GM03348 (cell line): ENCODE results near the gene GPC3.
A peak's percentile ranks its signal among the peaks of the same experiment; 100 is the strongest.

Experiments
- DNase-seq: peaks from one replicate; pipeline ENCODE4 v3.0.0; 2012; ENCODE audit warnings: low spot score

Gene GPC3

GRCh38 chrX:133884430-133885394 is 100.7 kb downstream of the GPC3 start:
- no peak for DNase-seq

GRCh38 chrX:133881893-133882292 is 103.5 kb downstream of the GPC3 start:
- no peak for DNase-seq

DNA sequence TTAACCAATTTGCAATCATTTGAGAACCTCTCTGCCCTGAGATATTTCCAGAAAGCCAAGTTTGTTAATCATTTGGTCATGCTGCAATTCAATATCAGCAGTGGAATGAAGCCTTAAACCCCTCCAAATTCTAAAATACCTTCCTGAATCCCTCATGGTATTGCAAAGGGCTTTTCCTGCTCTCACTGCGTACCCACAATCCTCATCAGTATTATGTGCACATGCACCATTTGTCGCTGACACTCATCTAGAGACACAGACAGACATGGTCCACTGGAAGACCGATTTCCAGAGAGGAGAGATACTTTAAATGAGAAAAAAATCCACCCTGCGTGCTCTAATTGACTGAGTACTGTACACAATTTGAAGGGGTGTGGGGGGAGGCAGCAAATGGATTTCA is 104.4 kb downstream of the GPC3 start:
- no peak for DNase-seq

- no peak for DNase-seq
These were observed 105.4 kb downstream of the GPC3 start for GRCh38 chrX:133880032-133880443.

- DNase-seq = no peak
These were observed 106.7 kb downstream of the GPC3 start for GRCh38 chrX:133878710-133879109.

GRCh38 chrX:133876646-133877045 is 108.7 kb downstream of the GPC3 start:
- no peak for DNase-seq

GRCh38 chrX:133869270-133869669 is 116.1 kb downstream of the GPC3 start:
- no peak for DNase-seq

DNA sequence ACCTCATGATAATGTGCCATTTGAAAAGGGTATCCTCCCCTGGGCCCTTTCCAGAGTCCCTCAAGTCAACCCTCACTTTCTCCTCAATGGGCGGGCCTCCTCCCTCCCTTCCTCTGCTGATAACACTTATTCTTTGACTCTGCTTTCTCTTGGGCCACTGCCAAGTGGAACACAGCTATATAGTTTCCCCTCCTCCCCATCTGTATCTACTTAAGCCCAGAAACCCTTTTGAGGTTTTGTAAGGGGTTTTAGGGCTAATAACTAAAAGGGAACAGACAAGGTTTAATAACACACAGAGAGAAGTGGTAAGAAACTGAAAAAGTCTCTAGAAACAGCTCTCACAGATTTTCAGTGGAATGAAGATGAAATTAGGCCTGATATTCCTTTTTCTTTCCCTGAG is 116.7 kb downstream of the GPC3 start:
- DNase-seq = no peak

GRCh38 chrX:133868250-133868649 is 117.1 kb downstream of the GPC3 start:
- DNase-seq = no peak

GRCh38 chrX:133865761-133866471 is 119.5 kb downstream of the GPC3 start:
- no peak for DNase-seq

- no peak for DNase-seq
These were observed 121.2 kb downstream of the GPC3 start for GRCh38 chrX:133864236-133864635.

GRCh38 chrX:133859860-133860259 is 125.5 kb downstream of the GPC3 start:
- peak; percentile 2 for DNase-seq

DNA sequence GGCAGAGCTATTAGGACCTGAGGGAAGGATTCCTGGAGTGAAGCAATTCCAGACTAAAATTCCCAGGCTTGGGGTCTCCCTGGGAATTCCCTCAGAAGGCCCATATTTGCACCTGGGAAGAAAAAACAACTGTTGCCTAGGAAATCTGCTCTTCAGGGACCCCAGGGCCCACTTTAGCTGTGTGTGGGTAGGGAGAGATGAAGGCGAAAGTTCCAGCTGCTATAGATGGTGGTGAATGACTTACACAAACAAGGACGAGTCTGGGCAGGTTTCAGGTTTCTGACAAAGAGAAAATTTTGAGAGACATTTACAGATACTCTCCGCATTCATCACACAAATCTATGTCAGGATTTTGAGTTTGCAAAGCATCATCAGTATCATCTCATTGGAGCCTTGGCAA is 126.1 kb downstream of the GPC3 start:
- no peak for DNase-seq

DNA sequence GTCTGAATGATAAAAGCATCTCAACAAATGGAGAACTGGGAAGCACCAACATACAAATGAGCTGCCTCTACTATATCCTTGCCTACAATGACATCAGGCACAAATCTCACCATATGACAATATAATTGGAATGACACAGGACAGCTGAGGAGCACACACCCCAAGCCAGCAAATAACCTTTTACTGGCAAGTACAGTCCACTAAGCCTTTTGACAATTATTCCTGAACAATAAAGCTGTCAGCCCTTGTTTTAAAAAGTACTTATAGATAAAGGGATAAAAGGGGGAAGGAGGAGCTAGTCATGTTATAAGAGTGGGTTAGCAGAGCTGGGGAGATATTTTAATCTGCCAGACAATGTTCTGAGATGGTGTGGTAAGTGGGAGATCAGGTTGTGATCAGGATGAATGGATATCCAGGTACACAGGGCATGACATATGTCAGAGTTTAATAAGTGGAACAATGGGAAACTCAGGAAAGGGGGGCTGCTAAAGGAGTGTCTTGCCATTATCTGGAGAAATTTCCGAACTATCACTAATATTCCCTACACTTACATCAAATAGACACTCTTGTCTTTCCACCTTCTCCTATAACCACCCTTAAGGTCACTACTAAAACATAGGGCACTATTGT is 127.6 kb downstream of the GPC3 start:
- DNase-seq = no peak

DNA sequence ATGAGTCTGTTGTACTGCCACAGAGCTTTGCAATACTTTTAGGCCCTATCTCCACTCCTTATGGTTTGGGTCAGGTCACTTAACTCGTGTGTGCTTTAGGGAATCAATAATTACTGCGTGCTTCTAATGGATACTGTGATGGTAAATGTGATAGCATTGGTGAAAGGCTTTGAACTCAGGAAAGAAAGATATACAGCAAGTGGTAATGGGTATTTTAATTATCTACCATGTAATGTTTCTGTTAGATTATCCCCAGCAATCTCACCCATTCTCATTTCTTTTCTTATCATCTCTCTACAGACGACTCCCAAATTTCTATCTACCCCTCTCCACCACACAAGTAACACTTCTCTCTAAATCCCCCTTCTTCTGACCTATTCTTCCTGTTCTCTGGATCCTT is 128.6 kb downstream of the GPC3 start:
- no peak for DNase-seq

DNA sequence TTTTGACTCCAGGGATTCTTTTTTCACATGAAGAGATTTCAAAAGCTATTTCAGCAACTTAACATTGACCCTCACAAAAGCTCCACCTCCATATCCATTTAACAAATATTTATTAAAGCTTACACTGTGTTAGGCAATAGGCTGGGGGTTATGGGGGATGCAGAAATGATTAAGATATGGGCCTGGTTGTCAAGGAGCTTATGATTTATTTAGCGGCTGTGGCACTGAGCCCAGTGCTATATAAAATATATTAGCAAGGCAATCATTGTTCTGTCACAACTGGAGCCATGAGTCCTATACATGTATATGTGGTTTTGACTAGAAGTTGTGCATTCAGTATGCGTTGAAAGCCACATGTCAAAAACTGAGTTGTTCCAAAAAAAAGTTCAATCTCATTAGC is 131.1 kb downstream of the GPC3 start:
- DNase-seq = no peak

GRCh38 chrX:133852837-133853356 is 132.5 kb downstream of the GPC3 start:
- no peak for DNase-seq

GRCh38 chrX:133852401-133852800 is 133.0 kb downstream of the GPC3 start:
- no peak for DNase-seq

- no peak for DNase-seq
These were observed 135.0 kb downstream of the GPC3 start for GRCh38 chrX:133850399-133850798.

DNA sequence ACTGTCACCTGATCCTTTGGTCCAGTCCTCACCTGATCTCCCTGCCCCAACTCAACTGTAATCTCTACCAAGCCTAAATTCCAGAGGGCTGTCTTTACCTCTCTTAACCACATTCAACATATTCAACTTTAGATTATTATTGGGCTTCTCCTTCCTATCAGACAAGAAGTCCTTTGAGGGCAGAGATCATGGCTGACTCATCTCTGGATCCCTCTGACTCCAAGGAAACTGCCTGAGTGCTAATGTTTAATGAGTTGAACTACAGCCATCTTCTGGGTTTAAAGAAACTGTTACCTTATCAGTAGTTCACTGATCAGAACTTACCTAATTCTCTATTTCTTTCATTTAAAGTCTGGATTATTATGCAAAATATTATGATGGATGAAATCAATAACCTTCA is 135.7 kb downstream of the GPC3 start:
- DNase-seq = no peak

GRCh38 chrX:133847340-133847994 is 137.9 kb downstream of the GPC3 start:
- DNase-seq = no peak

GRCh38 chrX:133846311-133846710 is 139.1 kb downstream of the GPC3 start:
- DNase-seq = no peak
